Ascending aorta (tissue), 1 donor: ENCODE data around the gene CTAGE4. TPM values are rescaled to one million over a fixed set of nuclear protein-coding genes. Genes with fewer than 3 reads are reported as not detected.

ENCODE experiments used
- total RNA-seq: library from RNA; depleted of rRNA; stranded (reverse); fragments of >200 nt; gene quantifications from one replicate; pipeline ENCODE4 v1.1.0, GENCODE V29; 2016

Gene CTAGE4
- total RNA-seq, 1 donor from 2014 or later, result not detected

Other genes starting within 250 kb of the CTAGE4 start
- not detected for gene OR2F2, start 248.2 kb upstream of the CTAGE4 start, total RNA-seq
- gene OR2F1, start 228.6 kb upstream of the CTAGE4 start, total RNA-seq, result not detected
- not detected for gene OR6B1, start 183.1 kb upstream of the CTAGE4 start, total RNA-seq
- not detected for gene OR2A5, start 134.5 kb upstream of the CTAGE4 start, total RNA-seq
- not detected for gene OR2A25, start 113.7 kb upstream of the CTAGE4 start, total RNA-seq
- not detected for gene OR2A12, start 97.2 kb upstream of the CTAGE4 start, total RNA-seq
- not detected for gene OR2A2, start 73.9 kb upstream of the CTAGE4 start, total RNA-seq
- gene OR2A14, start 60.3 kb upstream of the CTAGE4 start, total RNA-seq, result not detected
- gene ARHGEF35, start 12.4 kb downstream of the CTAGE4 start, total RNA-seq, result 0.75 TPM
- not detected for gene OR2A42, start 56.1 kb downstream of the CTAGE4 start, total RNA-seq
- gene OR2A7, start 81.3 kb downstream of the CTAGE4 start, total RNA-seq, result 4.9 TPM
- not detected for gene CTAGE8, start 85.8 kb downstream of the CTAGE4 start, total RNA-seq
- gene OR2A1, start 129.0 kb downstream of the CTAGE4 start, total RNA-seq, result not detected
- gene ARHGEF5, start 171.9 kb downstream of the CTAGE4 start, total RNA-seq, result 3.5 TPM
- not detected for gene NOBOX, start 220.2 kb downstream of the CTAGE4 start, total RNA-seq